ENCODE measurements around the gene PRR16. TPM values are rescaled to one million over a fixed set of nuclear protein-coding genes. Genes with fewer than 3 reads are reported as not detected.

PRR16 gene
- total RNA-seq, 2 donors from 2014 or later: not detected

DNA sequence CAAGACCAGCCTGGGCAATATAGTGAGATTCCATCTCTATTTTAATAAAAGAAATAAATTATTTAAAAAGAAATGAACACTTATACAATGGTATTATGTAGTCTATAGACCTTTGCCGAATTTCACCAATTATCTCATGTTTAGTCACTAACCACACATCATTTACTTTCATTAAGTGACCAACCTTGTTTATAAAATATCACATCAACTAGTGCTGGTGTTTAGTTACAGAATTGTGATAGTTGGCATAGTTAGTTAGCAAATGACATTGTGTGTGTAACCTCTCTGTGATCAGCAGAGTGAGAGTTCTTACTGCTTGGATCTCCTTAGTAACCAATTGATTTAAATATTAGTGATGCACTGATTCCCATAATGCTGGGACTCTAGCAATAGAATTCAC is 71.8 kb downstream of the PRR16 start:
- Mint-ChIP-seq H3K4me1 (ENCODE audit: low read depth) (no peaks in the 10 kb centered on the region), H3K4me3 (no peak overlapping the region), H3K36me3 (ENCODE audit: insufficient read depth in 2 of 2) (no peaks in the 10 kb centered on the region), H3K9me3 (peaks cover 0 to 4% of the 10 kb centered on the region in 2 donors), H3K27ac (no peak overlapping the region), H3K27me3 (ENCODE audit: low read depth) (no peaks in the 10 kb centered on the region)
- ATAC-seq (replicated peaks in 1 of 2): no peak
- no peak for DNase-seq

DNA sequence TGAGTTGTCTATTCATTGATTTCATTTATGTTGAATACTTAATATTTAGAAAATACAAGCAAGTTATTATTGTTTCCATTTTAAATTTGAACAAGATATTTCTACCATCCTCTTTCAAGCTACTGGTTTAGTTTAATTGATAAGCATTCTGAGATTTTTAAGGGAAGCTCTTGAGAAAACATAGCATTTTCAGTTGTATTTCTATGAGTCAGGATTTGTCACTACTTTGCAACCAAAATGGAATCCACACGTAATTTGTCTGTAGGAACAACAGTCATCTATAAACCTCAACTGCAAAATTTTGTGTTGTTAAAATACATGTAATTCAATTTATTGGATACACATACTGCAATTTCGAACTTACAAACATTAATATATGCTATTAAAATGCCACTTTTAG is 74.0 kb downstream of the PRR16 start:
- H3K4me1 Mint-ChIP-seq (ENCODE audit: low read depth): no peaks in the 10 kb centered on the region
- DNase-seq (no peak), ATAC-seq (replicated peaks in 1 of 2) (no peak)
- no peak overlapping the region for H3K27ac Mint-ChIP-seq
- peaks cover 1 to 4% of the 10 kb centered on the region in 2 donors for H3K9me3 Mint-ChIP-seq
- H3K36me3 Mint-ChIP-seq (ENCODE audit: insufficient read depth in 2 of 2): no peaks in the 10 kb centered on the region
- no peaks in the 10 kb centered on the region for H3K27me3 Mint-ChIP-seq (ENCODE audit: low read depth)
- H3K4me3 Mint-ChIP-seq: no peak overlapping the region

DNA sequence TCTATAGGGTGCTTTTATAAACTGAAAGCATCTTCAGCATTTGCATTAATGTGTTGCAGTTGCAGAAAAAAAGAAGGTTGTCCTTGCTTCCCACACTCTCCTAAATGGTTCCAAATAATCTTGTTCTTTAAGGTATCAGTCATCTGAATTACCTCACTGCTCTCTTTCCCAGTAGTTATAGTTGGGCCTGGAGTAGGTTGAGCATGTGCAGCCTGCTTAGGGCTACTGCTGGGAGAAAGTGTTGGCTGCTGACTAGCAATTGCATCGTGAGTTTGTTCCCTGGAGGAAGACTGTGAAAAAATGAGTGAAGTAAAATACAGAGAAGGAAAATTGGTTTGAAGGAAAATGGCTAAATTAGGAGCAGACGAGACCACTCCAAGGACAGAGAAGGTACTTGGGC is 74.5 kb downstream of the PRR16 start:
- DNase-seq (no peak), ATAC-seq (replicated peaks in 1 of 2) (no peak)
- H3K27ac Mint-ChIP-seq: no peak overlapping the region
- H3K4me1 Mint-ChIP-seq (ENCODE audit: low read depth): no peaks in the 10 kb centered on the region
- H3K36me3 Mint-ChIP-seq (ENCODE audit: insufficient read depth in 2 of 2): no peaks in the 10 kb centered on the region
- H3K4me3 Mint-ChIP-seq: no peak overlapping the region
- H3K27me3 Mint-ChIP-seq (ENCODE audit: low read depth): no peaks in the 10 kb centered on the region
- H3K9me3 Mint-ChIP-seq: peaks cover 1 to 4% of the 10 kb centered on the region in 2 donors

DNA sequence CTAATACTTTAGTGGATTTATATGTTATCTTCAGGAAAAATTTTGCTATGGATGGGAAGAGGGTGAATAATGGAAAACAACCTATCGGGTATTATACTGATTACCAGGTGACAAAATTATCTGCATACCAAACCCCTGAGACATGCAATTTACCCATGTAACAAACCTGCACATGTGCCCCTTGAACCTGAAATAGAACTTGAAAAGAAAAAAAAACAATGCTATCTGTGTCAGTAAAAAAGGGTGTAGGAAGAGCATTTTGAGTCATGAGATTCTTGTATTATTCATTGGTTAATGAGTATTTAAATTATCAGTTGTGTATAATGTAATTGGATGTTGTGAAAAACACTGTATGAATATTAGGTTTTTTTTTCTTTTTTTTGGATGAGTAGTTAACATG is 75.4 kb downstream of the PRR16 start:
- no peaks in the 10 kb centered on the region for H3K4me1 Mint-ChIP-seq (ENCODE audit: low read depth)
- H3K36me3 Mint-ChIP-seq (ENCODE audit: insufficient read depth in 2 of 2): no peaks in the 10 kb centered on the region
- no peaks in the 10 kb centered on the region for H3K27me3 Mint-ChIP-seq (ENCODE audit: low read depth)
- DNase-seq: no peak
- ATAC-seq (replicated peaks in 1 of 2): no peak
- H3K4me3 Mint-ChIP-seq: no peak overlapping the region
- H3K27ac Mint-ChIP-seq: no peak overlapping the region
- peaks cover 0 to 1% of the 10 kb centered on the region in 2 donors for H3K9me3 Mint-ChIP-seq

DNA sequence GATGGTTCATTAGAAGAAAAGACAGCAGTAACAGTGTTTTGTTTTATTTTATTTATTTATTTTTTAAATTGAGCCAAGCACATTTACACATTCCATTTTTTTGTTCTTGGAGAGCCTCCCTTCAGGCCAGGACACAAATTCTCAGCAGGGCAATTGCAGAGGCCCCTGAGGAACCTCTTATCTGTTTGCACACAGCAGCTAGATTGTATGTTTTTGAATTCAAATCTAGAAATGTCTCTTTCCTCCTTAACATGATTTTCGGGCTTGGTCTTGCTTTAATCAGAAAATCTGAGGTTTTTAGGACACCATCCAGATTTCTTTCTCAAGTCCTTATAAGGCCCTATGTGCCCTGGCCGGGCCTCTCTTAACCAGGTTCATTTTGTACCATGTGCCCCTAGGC is 76.0 kb downstream of the PRR16 start:
- Mint-ChIP-seq H3K4me1 (ENCODE audit: low read depth) (no peaks in the 10 kb centered on the region), H3K9me3 (peaks cover 0 to 1% of the 10 kb centered on the region in 2 donors), H3K27me3 (ENCODE audit: low read depth) (no peaks in the 10 kb centered on the region), H3K36me3 (ENCODE audit: insufficient read depth in 2 of 2) (no peaks in the 10 kb centered on the region), H3K27ac (no peak overlapping the region), H3K4me3 (no peak overlapping the region)
- ATAC-seq (replicated peaks in 1 of 2) (no peak), DNase-seq (no peak)

GRCh38 chr5:120544043-120544442 is 79.9 kb downstream of the PRR16 start:
- H3K9me3 Mint-ChIP-seq: peaks cover 0 to 1% of the 10 kb centered on the region in 2 donors
- H3K27ac Mint-ChIP-seq: no peak overlapping the region
- H3K4me3 Mint-ChIP-seq: no peak overlapping the region
- DNase-seq: no peak
- no peaks in the 10 kb centered on the region for H3K27me3 Mint-ChIP-seq (ENCODE audit: low read depth)
- no peaks in the 10 kb centered on the region for H3K36me3 Mint-ChIP-seq (ENCODE audit: insufficient read depth in 2 of 2)
- no peak for ATAC-seq (replicated peaks in 1 of 2)
- no peaks in the 10 kb centered on the region for H3K4me1 Mint-ChIP-seq (ENCODE audit: low read depth)

- H3K4me1 Mint-ChIP-seq (ENCODE audit: low read depth): no peaks in the 10 kb centered on the region
- peaks cover 0 to 1% of the 10 kb centered on the region in 2 donors for H3K9me3 Mint-ChIP-seq
- ATAC-seq (replicated peaks in 1 of 2) (no peak), DNase-seq (no peak)
- no peak overlapping the region for H3K4me3 Mint-ChIP-seq
- H3K27me3 Mint-ChIP-seq (ENCODE audit: low read depth): no peaks in the 10 kb centered on the region
- H3K27ac Mint-ChIP-seq: no peak overlapping the region
- no peaks in the 10 kb centered on the region for H3K36me3 Mint-ChIP-seq (ENCODE audit: insufficient read depth in 2 of 2)
Observed at GRCh38 chr5:120545007-120545406, 80.9 kb downstream of the PRR16 start.

GRCh38 chr5:120545951-120546350 is 81.9 kb downstream of the PRR16 start:
- Mint-ChIP-seq H3K9me3 (peaks cover 0 to 1% of the 10 kb centered on the region in 2 donors), H3K27ac (no peak overlapping the region), H3K36me3 (ENCODE audit: insufficient read depth in 2 of 2) (no peaks in the 10 kb centered on the region), H3K4me3 (no peak overlapping the region), H3K4me1 (ENCODE audit: low read depth) (no peaks in the 10 kb centered on the region), H3K27me3 (ENCODE audit: low read depth) (no peaks in the 10 kb centered on the region)
- ATAC-seq (replicated peaks in 1 of 2) (no peak), DNase-seq (no peak)

DNA sequence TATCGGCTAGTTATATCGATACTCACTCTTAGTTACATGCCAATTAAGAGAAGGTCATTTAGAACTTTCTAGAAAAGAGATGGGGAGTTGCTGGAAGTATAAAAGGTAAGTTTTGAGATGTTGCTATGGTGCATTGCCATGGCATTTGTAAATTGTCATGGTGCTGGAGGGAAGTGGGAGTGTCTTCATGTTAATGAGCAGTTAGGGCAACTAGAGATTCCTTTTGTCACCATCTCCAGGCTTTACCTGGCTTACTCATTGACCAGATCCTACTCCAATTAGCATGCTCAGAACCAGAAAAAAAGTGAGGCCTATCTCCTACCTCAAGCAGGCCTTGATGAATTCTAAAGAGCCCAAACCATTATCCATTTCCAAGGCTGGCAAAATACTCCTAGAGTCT is 82.8 kb downstream of the PRR16 start:
- Mint-ChIP-seq H3K27ac (no peak overlapping the region), H3K27me3 (ENCODE audit: low read depth) (no peaks in the 10 kb centered on the region), H3K36me3 (ENCODE audit: insufficient read depth in 2 of 2) (no peaks in the 10 kb centered on the region), H3K4me1 (ENCODE audit: low read depth) (no peaks in the 10 kb centered on the region), H3K9me3 (peaks cover 0 to 1% of the 10 kb centered on the region in 2 donors), H3K4me3 (no peak overlapping the region)
- ATAC-seq (replicated peaks in 1 of 2) (no peak), DNase-seq (no peak)

DNA sequence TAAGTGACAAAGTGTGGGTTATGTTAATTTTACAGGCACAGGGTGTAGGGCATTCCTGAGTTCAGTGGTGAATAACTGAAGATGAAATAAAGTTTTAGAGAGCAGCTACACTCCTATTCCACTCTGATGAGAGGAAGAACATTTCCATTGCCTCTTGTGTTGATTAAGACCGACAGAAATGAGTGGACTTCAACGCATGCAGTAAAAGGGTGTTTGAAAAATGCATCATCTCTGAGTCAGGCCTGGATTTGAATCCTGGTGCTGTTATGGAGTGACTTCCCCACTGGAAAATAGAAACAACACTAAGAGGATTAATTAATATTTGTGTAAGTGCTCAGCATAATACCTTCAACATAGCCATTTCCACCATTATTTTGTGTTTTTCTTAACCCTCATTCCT is 86.3 kb downstream of the PRR16 start:
- H3K4me1 Mint-ChIP-seq (ENCODE audit: low read depth): no peaks in the 10 kb centered on the region
- DNase-seq (no peak), ATAC-seq (replicated peaks in 1 of 2) (no peak)
- H3K27ac Mint-ChIP-seq: no peak overlapping the region
- no peak overlapping the region for H3K4me3 Mint-ChIP-seq
- H3K27me3 Mint-ChIP-seq (ENCODE audit: low read depth): no peaks in the 10 kb centered on the region
- H3K9me3 Mint-ChIP-seq: no peaks in the 10 kb centered on the region
- H3K36me3 Mint-ChIP-seq (ENCODE audit: insufficient read depth in 2 of 2): no peaks in the 10 kb centered on the region

DNA sequence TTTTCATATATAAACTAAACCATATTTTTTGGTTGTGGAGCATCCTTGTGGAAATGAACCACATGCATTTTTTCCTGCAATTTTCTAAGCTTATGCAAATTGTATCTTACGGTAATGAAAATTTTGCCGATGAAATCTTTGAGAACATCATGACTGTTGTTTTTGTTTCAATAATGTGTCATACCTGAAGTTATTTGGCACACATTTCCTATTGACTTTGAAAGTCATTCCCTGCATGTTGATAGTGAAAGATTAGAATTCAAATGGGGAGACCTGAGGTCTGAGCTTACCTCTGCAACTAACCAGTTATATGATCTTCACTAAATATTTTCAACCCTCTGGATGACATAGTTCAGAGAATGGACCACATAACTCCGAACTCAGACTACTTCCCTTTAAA is 88.5 kb downstream of the PRR16 start:
- H3K4me3 Mint-ChIP-seq: no peak overlapping the region
- no peak for DNase-seq
- no peak overlapping the region for H3K27ac Mint-ChIP-seq
- H3K36me3 Mint-ChIP-seq (ENCODE audit: insufficient read depth in 2 of 2): no peaks in the 10 kb centered on the region
- no peaks in the 10 kb centered on the region for H3K27me3 Mint-ChIP-seq (ENCODE audit: low read depth)
- ATAC-seq (replicated peaks in 1 of 2): no peak
- H3K9me3 Mint-ChIP-seq: peaks cover 0 to 1% of the 10 kb centered on the region in 2 donors
- no peaks in the 10 kb centered on the region for H3K4me1 Mint-ChIP-seq (ENCODE audit: low read depth)

GRCh38 chr5:120555345-120555744 is 91.2 kb downstream of the PRR16 start:
- no peak for ATAC-seq (replicated peaks in 1 of 2)

DNA sequence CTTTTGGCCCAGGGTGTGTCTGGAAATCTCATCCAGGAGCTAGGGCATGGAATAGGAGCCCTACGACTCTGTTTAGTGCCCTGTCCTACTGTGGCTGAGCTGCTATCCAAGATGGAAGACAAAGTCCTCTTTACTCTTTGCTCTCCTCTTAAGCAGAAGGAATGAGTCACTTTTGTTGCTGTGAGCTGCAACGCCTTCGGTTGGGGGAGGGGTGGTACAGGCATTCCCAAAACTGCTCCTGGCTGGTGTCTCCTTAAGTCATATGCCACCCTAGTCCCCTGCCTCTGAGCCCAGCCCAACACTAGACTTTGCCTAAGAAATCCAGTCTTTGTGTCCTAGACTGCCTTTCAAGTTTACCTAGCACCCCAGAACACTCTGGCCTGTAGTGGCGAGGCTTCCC is 99.9 kb downstream of the PRR16 start:
- peaks cover 3 to 6% of the 10 kb centered on the region in 2 donors for H3K9me3 Mint-ChIP-seq
- no peaks in the 10 kb centered on the region for H3K4me1 Mint-ChIP-seq (ENCODE audit: low read depth)

More at GRCh38 chr5:120555345-120555744, 91.2 kb downstream of the PRR16 start:
- H3K4me1 Mint-ChIP-seq (ENCODE audit: low read depth): no peaks in the 10 kb centered on the region
- peaks cover 0 to 1% of the 10 kb centered on the region in 2 donors for H3K9me3 Mint-ChIP-seq
- DNase-seq: no peak
- H3K4me3 Mint-ChIP-seq: no peak overlapping the region
- no peaks in the 10 kb centered on the region for H3K27me3 Mint-ChIP-seq (ENCODE audit: low read depth)
- H3K36me3 Mint-ChIP-seq (ENCODE audit: insufficient read depth in 2 of 2): no peaks in the 10 kb centered on the region
- no peak overlapping the region for H3K27ac Mint-ChIP-seq

DNA sequence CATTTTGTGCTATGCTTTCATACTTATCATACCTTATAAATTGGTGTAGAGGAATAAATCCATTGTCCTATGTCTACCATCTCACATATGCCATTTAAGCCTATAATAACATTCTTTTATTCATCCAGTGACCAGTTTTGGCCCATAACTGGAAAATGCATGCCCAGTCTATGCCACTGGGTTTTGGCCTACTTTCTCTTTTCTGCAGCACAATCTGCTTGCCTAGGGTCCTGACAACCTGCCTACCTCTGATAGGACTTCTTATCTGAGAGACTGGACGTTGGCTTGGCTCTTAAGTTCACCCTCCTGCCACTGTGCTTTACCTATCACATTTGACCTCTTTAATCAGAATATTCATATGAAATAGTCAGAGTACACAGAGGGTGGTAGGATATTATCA is 103.0 kb downstream of the PRR16 start:
- no peaks in the 10 kb centered on the region for H3K27me3 Mint-ChIP-seq (ENCODE audit: low read depth)
- ATAC-seq (replicated peaks in 1 of 2): no peak
- H3K4me1 Mint-ChIP-seq (ENCODE audit: low read depth): no peaks in the 10 kb centered on the region
- DNase-seq: no peak
- H3K4me3 Mint-ChIP-seq: no peak overlapping the region
- no peak overlapping the region for H3K27ac Mint-ChIP-seq
- H3K36me3 Mint-ChIP-seq (ENCODE audit: insufficient read depth in 2 of 2): no peaks in the 10 kb centered on the region
- peaks cover 3 to 8% of the 10 kb centered on the region in 2 donors for H3K9me3 Mint-ChIP-seq

More for the DNA sequence above, 99.9 kb downstream of the PRR16 start:
- ATAC-seq (replicated peaks in 1 of 2): no peak
- no peaks in the 10 kb centered on the region for H3K27me3 Mint-ChIP-seq (ENCODE audit: low read depth)
- DNase-seq: no peak
- no peak overlapping the region for H3K4me3 Mint-ChIP-seq
- H3K36me3 Mint-ChIP-seq (ENCODE audit: insufficient read depth in 2 of 2): no peaks in the 10 kb centered on the region
- H3K27ac Mint-ChIP-seq: no peak overlapping the region

All from activated T-cell treated with anti-CD3 and anti-CD28 coated beads, Interleukin-2, amount 50 U/mL, for 72 hours (primary cell).